Caco-2 (cell line): ENCODE data around the gene NOS3. TPM values are rescaled to one million over a fixed set of nuclear protein-coding genes. Genes with fewer than 3 reads are reported as not detected.

Experiments used
- BruUV-seq: library from RNA; stranded (reverse); fragments of 400-500 nt; replicated peaks from 2 replicates; lab custom pipeline; 2021; lab: Mats Ljungman, UMichigan
- CTCF ChIA-PET: fragments of 300-600 bp; sonication (Branson Sonifier 250); formaldehyde crosslinking; loops from one replicate; lab custom pipeline; 2022; ENCODE audit warnings: antibody characterized with exemption; lab: Charles Lee
- POLR2A ChIA-PET: fragments of 300-600 bp; sonication (Branson Sonifier 250); formaldehyde crosslinking; loops from one replicate; lab custom pipeline; 2022; ENCODE audit warnings: antibody characterized with exemption; lab: Charles Lee
- DNase-seq, 2 experiments: peaks; one replicate each; pipeline versions ENCODE4 v3.0.0 to v3.0.0-alpha.2; 2020 to 2022
- H3K27me3 ChIP-seq: replicated peaks from 2 replicates; pipeline ENCODE4 v1.6.0; 2011; ENCODE audit warnings: low read length; ENCODE audit not compliant: control insufficient read depth, insufficient read depth
- H3K36me3 ChIP-seq: 2 replicates; pipeline ENCODE4 v1.5.1; 2011; ENCODE audit warnings: low read length; ENCODE audit not compliant: control insufficient read depth, insufficient read depth
- H3K4me1 ChIP-seq: fragments of 250-450 bp; sonication (Bioruptor Pico); 2 replicates; pipeline ENCODE4 v1.5.1; 2020; ENCODE audit warnings: mild to moderate bottlenecking
- H3K4me3 ChIP-seq: 2 replicates; pipeline ENCODE4 v1.5.1; 2011; ENCODE audit warnings: low read depth, mild to moderate bottlenecking, control low read depth, low read length
- H3K9me3 ChIP-seq: fragments of 250-450 bp; sonication (Bioruptor Pico); 2 replicates; pipeline ENCODE4 v1.5.1; 2020; ENCODE audit warnings: mild to moderate bottlenecking, moderate library complexity
- H3K27ac Mint-ChIP-seq: one replicate; pipeline ENCODE4 v1.8.0; 2022; ENCODE audit warnings: mixed read lengths; ENCODE audit not compliant: unreplicated experiment
- H3K27me3 Mint-ChIP-seq: one replicate; pipeline ENCODE4 v1.8.0; 2022; ENCODE audit warnings: mixed read lengths; ENCODE audit not compliant: insufficient read depth, unreplicated experiment
- H3K36me3 Mint-ChIP-seq: one replicate; pipeline ENCODE4 v1.8.0; 2022; ENCODE audit warnings: mild to moderate bottlenecking, mixed read lengths; ENCODE audit not compliant: insufficient read depth, unreplicated experiment
- H3K4me1 Mint-ChIP-seq: one replicate; pipeline ENCODE4 v1.8.0; 2022; ENCODE audit warnings: low read depth, mixed read lengths; ENCODE audit not compliant: unreplicated experiment
- H3K4me3 Mint-ChIP-seq: one replicate; pipeline ENCODE4 v1.8.0; 2022; ENCODE audit warnings: mild to moderate bottlenecking, moderate library complexity, mixed read lengths; ENCODE audit not compliant: unreplicated experiment
- H3K9me3 Mint-ChIP-seq: one replicate; pipeline ENCODE4 v1.8.0; 2022; ENCODE audit warnings: mixed read lengths; ENCODE audit not compliant: unreplicated experiment
- intact Hi-C: fragments of 100-400 bp; cut with micrococcal nuclease; formaldehyde crosslinking; loops from one replicate; pipeline ENCODE4 v1.10.0; 2022; ENCODE audit not compliant: unreplicated experiment
- total RNA-seq: library from RNA; stranded (reverse); gene quantifications from 2 replicates; pipeline ENCODE4 v1.2.3, GENCODE V29; 2022
- TF ChIP-seq, protein P1 (sequence below), 2 experiments: fragments of 200-600 bp in 1 of 2; IDR thresholded peaks; 1 replicate in 1 of 2; 2 replicates in 1 of 2; pipeline versions ENCODE4 v1.5.1 to v1.8.0; 2011 to 2022; ENCODE audit warnings: antibody characterized with exemption in 1 of 2, control low read depth in 1 of 2, inconsistent platforms in 1 of 2, low read depth in 1 of 2, low read length in 1 of 2, mild to moderate bottlenecking in 1 of 2, moderate library complexity in 1 of 2; ENCODE audit not compliant: insufficient read depth in 1 of 2, severe bottlenecking in 1 of 2, unreplicated experiment in 1 of 2

Gene NOS3
- total RNA-seq, 1 experiment from 2014 or later, result 1.1 TPM

DNA sequence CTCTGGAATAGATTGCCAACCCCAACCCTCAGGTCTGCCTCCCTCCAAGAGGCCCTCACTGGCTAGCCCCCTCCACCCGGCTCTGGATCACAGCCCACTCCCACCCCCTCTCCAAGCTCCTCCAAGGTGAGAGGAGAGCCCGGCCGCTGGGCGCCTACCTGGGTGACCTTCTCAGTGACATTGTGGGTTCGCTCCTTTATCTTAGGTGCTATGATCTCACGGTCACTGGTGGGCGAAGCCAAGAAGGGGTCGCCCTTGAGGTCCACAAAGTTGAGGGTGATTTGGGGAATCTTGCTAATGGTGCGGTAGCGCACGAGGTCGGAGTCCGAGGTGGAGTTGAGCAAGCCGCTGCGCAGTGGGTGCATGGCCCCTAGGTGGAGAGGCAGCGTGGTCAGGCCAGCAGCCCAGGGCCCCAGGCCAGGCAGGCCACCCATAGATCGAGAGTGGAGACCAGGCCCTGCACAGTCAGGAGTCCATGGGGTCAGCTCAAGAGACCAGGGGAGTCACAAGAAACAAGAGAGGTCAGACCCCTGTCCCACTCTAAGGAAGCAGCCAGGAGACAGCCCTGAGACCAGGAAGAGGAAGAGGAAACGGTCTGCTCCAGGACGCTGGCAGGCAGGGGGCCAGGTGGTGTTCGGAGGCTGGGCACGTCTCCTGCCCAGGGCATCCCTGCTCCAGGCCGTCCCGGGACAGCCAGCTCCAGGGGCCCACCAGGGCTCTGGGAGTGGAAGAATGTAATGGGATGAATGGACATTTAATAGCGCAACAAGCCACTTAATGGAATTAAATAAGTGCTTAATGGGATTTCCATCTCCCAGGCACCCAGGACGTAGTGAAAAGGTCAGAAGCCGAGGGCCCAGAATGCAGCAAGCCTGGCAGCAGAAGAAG, 33.4 kb upstream of the NOS3 start:
- intact Hi-C loops, result no loop called here
- Histone ChIP-seq H3K27me3 (no peaks in the 10 kb centered on the region), H3K36me3 (no peaks in the 10 kb centered on the region), H3K9me3 (no peaks in the 10 kb centered on the region), H3K4me1 (no peaks in the 10 kb centered on the region), H3K4me3 (no peak overlapping the region)
- Mint-ChIP-seq H3K36me3 (no peaks in the 10 kb centered on the region), H3K27ac (no peak overlapping the region), H3K4me3 (no peak overlapping the region), H3K27me3 (peaks cover 10% of the 10 kb centered on the region), H3K4me1 (peaks cover 3% of the 10 kb centered on the region), H3K9me3 (no peaks in the 10 kb centered on the region)
- BruUV-seq, result no TSS peak
- DNase-seq, result no peak
- ChIA-PET POLR2A (no interaction called here), CTCF (no interaction called here)
- TF ChIP-seq, protein P1, sequence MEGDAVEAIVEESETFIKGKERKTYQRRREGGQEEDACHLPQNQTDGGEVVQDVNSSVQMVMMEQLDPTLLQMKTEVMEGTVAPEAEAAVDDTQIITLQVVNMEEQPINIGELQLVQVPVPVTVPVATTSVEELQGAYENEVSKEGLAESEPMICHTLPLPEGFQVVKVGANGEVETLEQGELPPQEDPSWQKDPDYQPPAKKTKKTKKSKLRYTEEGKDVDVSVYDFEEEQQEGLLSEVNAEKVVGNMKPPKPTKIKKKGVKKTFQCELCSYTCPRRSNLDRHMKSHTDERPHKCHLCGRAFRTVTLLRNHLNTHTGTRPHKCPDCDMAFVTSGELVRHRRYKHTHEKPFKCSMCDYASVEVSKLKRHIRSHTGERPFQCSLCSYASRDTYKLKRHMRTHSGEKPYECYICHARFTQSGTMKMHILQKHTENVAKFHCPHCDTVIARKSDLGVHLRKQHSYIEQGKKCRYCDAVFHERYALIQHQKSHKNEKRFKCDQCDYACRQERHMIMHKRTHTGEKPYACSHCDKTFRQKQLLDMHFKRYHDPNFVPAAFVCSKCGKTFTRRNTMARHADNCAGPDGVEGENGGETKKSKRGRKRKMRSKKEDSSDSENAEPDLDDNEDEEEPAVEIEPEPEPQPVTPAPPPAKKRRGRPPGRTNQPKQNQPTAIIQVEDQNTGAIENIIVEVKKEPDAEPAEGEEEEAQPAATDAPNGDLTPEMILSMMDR (IDR thresholded peaks at IDR 0.05; ENCODE audit: insufficient read depth in 1 of 2, low read depth in 1 of 2, low read length in 1 of 2, severe bottlenecking in 1 of 2, unreplicated experiment in 1 of 2), result no peak

DNA sequence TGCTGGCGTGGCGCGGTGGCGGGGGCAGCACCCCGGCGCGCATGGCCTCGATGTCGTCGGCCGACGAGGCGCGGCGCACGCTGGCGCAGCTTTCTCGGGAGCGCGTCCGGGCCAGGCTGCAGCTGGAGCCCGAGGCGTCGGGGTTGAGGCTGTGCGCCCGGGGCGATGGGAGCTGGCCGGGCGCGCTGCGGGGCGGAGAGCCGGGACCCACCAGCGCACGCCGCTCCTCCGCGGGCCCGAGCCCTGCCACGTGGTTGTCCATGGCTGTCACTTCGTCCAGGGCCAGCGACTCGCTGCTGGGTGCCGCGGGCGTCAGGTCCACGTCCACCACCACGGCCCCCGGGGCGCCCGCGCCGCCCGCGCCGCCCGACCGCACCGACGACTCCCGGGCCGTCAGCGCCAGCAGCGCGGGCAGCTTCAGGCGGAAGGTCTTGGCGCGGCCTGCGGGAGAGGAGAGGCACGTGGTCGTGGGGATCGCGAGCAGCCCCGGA, 32.7 kb upstream of the NOS3 start:
- Mint-ChIP-seq H3K36me3 (no peaks in the 10 kb centered on the region), H3K27ac (no peak overlapping the region), H3K4me1 (peaks cover 11% of the 10 kb centered on the region), H3K9me3 (no peaks in the 10 kb centered on the region), H3K27me3 (peaks cover 10% of the 10 kb centered on the region), H3K4me3 (no peak overlapping the region)
- H3K36me3 ChIP-seq, result no peaks in the 10 kb centered on the region
- CTCF ChIA-PET, result no interaction called here
- TF ChIP-seq, protein P1 (IDR thresholded peaks at IDR 0.05; ENCODE audit: insufficient read depth in 1 of 2, low read depth in 1 of 2, low read length in 1 of 2, severe bottlenecking in 1 of 2, unreplicated experiment in 1 of 2), result no peak
- H3K4me3 ChIP-seq, result no peak overlapping the region
- DNase-seq, result no peak
- no peaks in the 10 kb centered on the region for H3K9me3 ChIP-seq
- no TSS peak for BruUV-seq
- POLR2A ChIA-PET, result no interaction called here
- H3K27me3 ChIP-seq, result no peaks in the 10 kb centered on the region
- intact Hi-C loops, result no loop called here
- no peaks in the 10 kb centered on the region for H3K4me1 ChIP-seq

DNA sequence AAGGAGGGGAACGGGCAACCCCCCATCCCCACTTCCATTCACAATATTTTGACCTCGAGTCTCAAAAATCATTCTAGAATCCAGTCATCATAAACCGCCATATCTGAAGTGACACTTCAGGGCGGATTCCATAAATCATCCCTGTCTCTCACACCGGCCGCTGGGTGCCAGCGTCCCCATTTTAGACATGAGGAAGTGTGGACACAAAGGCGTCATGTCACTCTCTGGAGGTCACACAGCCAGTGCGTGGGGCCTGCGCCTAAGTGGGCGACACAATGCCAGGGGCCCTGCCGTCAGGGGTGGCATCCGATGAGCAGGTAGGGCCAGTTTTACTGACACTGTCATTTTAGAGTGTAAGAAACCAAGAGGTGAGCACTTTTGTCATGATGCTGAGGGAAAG, 32.2 kb upstream of the NOS3 start:
- no peak for DNase-seq
- H3K4me1 ChIP-seq, result no peaks in the 10 kb centered on the region
- TF ChIP-seq, protein P1 (IDR thresholded peaks at IDR 0.05; ENCODE audit: insufficient read depth in 1 of 2, low read depth in 1 of 2, low read length in 1 of 2, severe bottlenecking in 1 of 2, unreplicated experiment in 1 of 2), result no peak

More for the DNA sequence above, 32.2 kb upstream of the NOS3 start:
- CTCF ChIA-PET, result no interaction called here
- Histone ChIP-seq H3K9me3 (no peaks in the 10 kb centered on the region), H3K27me3 (no peaks in the 10 kb centered on the region), H3K36me3 (no peaks in the 10 kb centered on the region), H3K4me3 (no peak overlapping the region)
- no peak overlapping the region for H3K27ac Mint-ChIP-seq
- POLR2A ChIA-PET, result no interaction called here
- peaks cover 12% of the 10 kb centered on the region for H3K4me1 Mint-ChIP-seq
- no peaks in the 10 kb centered on the region for H3K9me3 Mint-ChIP-seq
- intact Hi-C loops, result no loop called here
- no peaks in the 10 kb centered on the region for H3K36me3 Mint-ChIP-seq
- no TSS peak for BruUV-seq
- no peak overlapping the region for H3K4me3 Mint-ChIP-seq
- peaks cover 10% of the 10 kb centered on the region for H3K27me3 Mint-ChIP-seq
